Measurements from ENCODE around the gene IRF4. TPM values are rescaled to one million over a fixed set of nuclear protein-coding genes. Genes with fewer than 3 reads are reported as not detected.
"Not testable (repeated sequence)": the region's sequence is repeated elsewhere in the genome, so short reads cannot be mapped to it uniquely, and the experiment has no call there.

IRF4 gene
- total RNA-seq, 1 donor from 2014 or later: 0.11 TPM

- Histone ChIP-seq H2AFZ (replicated peaks) (no peak overlapping the region), H3K4me3 (no peak overlapping the region), H3F3A (ENCODE audit: low read depth) (peaks cover 4% of the 10 kb centered on the region), H3K36me3 (no peaks in the 10 kb centered on the region), H4K20me1 (ENCODE audit: low read depth) (no peaks in the 10 kb centered on the region), H3K9ac (no peak overlapping the region), H3K4me1 (peaks cover 5% of the 10 kb centered on the region), H3K27ac (no peak overlapping the region), H3K27me3 (peaks cover 3% of the 10 kb centered on the region), H3K79me2 (ENCODE audit: low read depth) (no peaks in the 10 kb centered on the region), H3K9me3 (ENCODE audit: low read depth) (no peaks in the 10 kb centered on the region), H3K4me2 (no peak overlapping the region)
- Mint-ChIP-seq H3K4me3 (no peak overlapping the region), H3K27ac (no peak overlapping the region), H3K36me3 (no peaks in the 10 kb centered on the region), H3K4me1 (peaks cover 18% of the 10 kb centered on the region), H3K9me3 (peaks cover 61% of the 10 kb centered on the region), H3K27me3 (ENCODE audit: insufficient read depth, low read depth) (peaks cover 4% of the 10 kb centered on the region)
- TF ChIP-seq CTCF (IDR thresholded peaks at IDR 0.05) (no peak), EZH2phosphoT487 (IDR thresholded peaks at IDR 0.05) (no peak), EZH2 (IDR thresholded peaks at IDR 0.05) (no peak)
- DNase-seq (ENCODE audit: low spot score): no peak
Observed at GRCh38 chr6:370555-370954, 21.0 kb upstream of the IRF4 start.

- not testable (repeated sequence) for H3K27ac ChIP-seq; H3K4me3 ChIP-seq; H3F3A ChIP-seq (ENCODE audit: low read depth); H3K36me3 ChIP-seq; H3K4me2 ChIP-seq; H3K4me3 Mint-ChIP-seq; H3K27me3 Mint-ChIP-seq (ENCODE audit: insufficient read depth, low read depth); H3K9ac ChIP-seq; DNase-seq (ENCODE audit: low spot score); H3K4me1 ChIP-seq; H3K9me3 ChIP-seq (ENCODE audit: low read depth); H3K79me2 ChIP-seq (ENCODE audit: low read depth); H3K27ac Mint-ChIP-seq; H3K36me3 Mint-ChIP-seq; H4K20me1 ChIP-seq (ENCODE audit: low read depth); H3K27me3 ChIP-seq; H2AFZ ChIP-seq (replicated peaks)
- Mint-ChIP-seq H3K4me1 (peaks cover 12% of the 10 kb centered on the region), H3K9me3 (peaks cover 56% of the 10 kb centered on the region)
Observed at GRCh38 chr6:371851-372250, 19.7 kb upstream of the IRF4 start.

- H3K9me3 ChIP-seq (ENCODE audit: low read depth): no peaks in the 10 kb centered on the region
- peaks cover 3% of the 10 kb centered on the region for H3K27me3 ChIP-seq
- H3K27ac ChIP-seq: no peak overlapping the region
- H3K36me3 Mint-ChIP-seq: no peaks in the 10 kb centered on the region
- no peaks in the 10 kb centered on the region for H4K20me1 ChIP-seq (ENCODE audit: low read depth)
- H3K4me1 ChIP-seq: peaks cover 5% of the 10 kb centered on the region
- no peak overlapping the region for H3K27ac Mint-ChIP-seq
- H3K4me3 ChIP-seq: no peak overlapping the region
- H3F3A ChIP-seq (ENCODE audit: low read depth): no peaks in the 10 kb centered on the region
- H3K9ac ChIP-seq: no peak overlapping the region
- no peak overlapping the region for H2AFZ ChIP-seq (replicated peaks)
- no peaks in the 10 kb centered on the region for H3K79me2 ChIP-seq (ENCODE audit: low read depth)
- TF ChIP-seq EZH2phosphoT487 (IDR thresholded peaks at IDR 0.05) (no peak), CTCF (IDR thresholded peaks at IDR 0.05) (no peak), EZH2 (IDR thresholded peaks at IDR 0.05) (no peak)
- H3K9me3 Mint-ChIP-seq: peaks cover 57% of the 10 kb centered on the region
- peaks cover 4% of the 10 kb centered on the region for H3K27me3 Mint-ChIP-seq (ENCODE audit: insufficient read depth, low read depth)
- no peak for DNase-seq (ENCODE audit: low spot score)
- H3K4me3 Mint-ChIP-seq: no peak overlapping the region
- no peak overlapping the region for H3K4me2 ChIP-seq
- no peaks in the 10 kb centered on the region for H3K36me3 ChIP-seq
- peaks cover 9% of the 10 kb centered on the region for H3K4me1 Mint-ChIP-seq
Observed at GRCh38 chr6:372336-372911, 19.1 kb upstream of the IRF4 start.

- H3K9me3 ChIP-seq (ENCODE audit: low read depth): no peaks in the 10 kb centered on the region
- DNase-seq (ENCODE audit: low spot score): no peak
- H3K27me3 ChIP-seq: peaks cover 3% of the 10 kb centered on the region
- H3F3A ChIP-seq (ENCODE audit: low read depth): no peaks in the 10 kb centered on the region
- H2AFZ ChIP-seq (replicated peaks): no peak overlapping the region
- no peak overlapping the region for H3K4me2 ChIP-seq
- no peaks in the 10 kb centered on the region for H3K36me3 ChIP-seq
- H3K79me2 ChIP-seq (ENCODE audit: low read depth): no peaks in the 10 kb centered on the region
- no peak overlapping the region for H3K27ac ChIP-seq
- H3K4me1 ChIP-seq: no peaks in the 10 kb centered on the region
- Mint-ChIP-seq H3K4me1 (peaks cover 4% of the 10 kb centered on the region), H3K27me3 (ENCODE audit: insufficient read depth, low read depth) (peaks cover 4% of the 10 kb centered on the region), H3K4me3 (no peak overlapping the region), H3K36me3 (no peaks in the 10 kb centered on the region), H3K9me3 (peaks cover 56% of the 10 kb centered on the region), H3K27ac (no peak overlapping the region)
- no peak overlapping the region for H3K4me3 ChIP-seq
- no peaks in the 10 kb centered on the region for H4K20me1 ChIP-seq (ENCODE audit: low read depth)
- H3K9ac ChIP-seq: no peak overlapping the region
- no peak for TF ChIP-seq CTCF (IDR thresholded peaks at IDR 0.05)
- no peak for TF ChIP-seq EZH2phosphoT487 (IDR thresholded peaks at IDR 0.05)
- TF ChIP-seq EZH2 (IDR thresholded peaks at IDR 0.05): no peak
Observed at GRCh38 chr6:373031-373430, 18.5 kb upstream of the IRF4 start.
